GM19035 (cell line): ENCODE measurements around the gene DIAPH2.

ENCODE experiments used
- ATAC-seq: cut with Tn5 transposase; IDR thresholded peaks from one replicate; pipeline ENCODE4 v1.9.1; 2021; ENCODE audit not compliant: unreplicated experiment

The DIAPH2 gene

GRCh38 chrX:97628807-97629596 is 944.4 kb downstream of the DIAPH2 start:
- ATAC-seq = no peak

GRCh38 chrX:97629597-97629985 is 944.9 kb downstream of the DIAPH2 start:
- ATAC-seq = no peak

GRCh38 chrX:97633798-97634197 is 949.2 kb downstream of the DIAPH2 start:
- ATAC-seq = no peak

GRCh38 chrX:97636473-97637140 is 952.0 kb downstream of the DIAPH2 start:
- no peak for ATAC-seq

GRCh38 chrX:97637289-97637688 is 952.6 kb downstream of the DIAPH2 start:
- ATAC-seq = no peak

- no peak for ATAC-seq
These were observed 954.0 kb downstream of the DIAPH2 start for GRCh38 chrX:97638621-97639020.

- ATAC-seq = no peak
These were observed 954.9 kb downstream of the DIAPH2 start for GRCh38 chrX:97639526-97639925.
